HEK293T (cell line): ENCODE data around the gene POU6F2.

ENCODE experiments used
- ELF4 ChIP-seq: fragments of 450-650 bp; IDR thresholded peaks from 2 replicates; pipeline ENCODE4 v1.6.1; 2017; ENCODE audit warnings: antibody characterized with exemption
- HDGF ChIP-seq: fragments of 450-650 bp; IDR thresholded peaks from 2 replicates; pipeline ENCODE4 v1.6.1; 2017; ENCODE audit warnings: antibody characterized with exemption, borderline replicate concordance
- SP1 ChIP-seq: fragments of 450-650 bp; IDR thresholded peaks from 2 replicates; pipeline ENCODE4 v1.6.1; 2017
- ZNF384 ChIP-seq: fragments of 450-650 bp; IDR thresholded peaks from 2 replicates; pipeline ENCODE4 v1.6.1; 2016

DNA sequence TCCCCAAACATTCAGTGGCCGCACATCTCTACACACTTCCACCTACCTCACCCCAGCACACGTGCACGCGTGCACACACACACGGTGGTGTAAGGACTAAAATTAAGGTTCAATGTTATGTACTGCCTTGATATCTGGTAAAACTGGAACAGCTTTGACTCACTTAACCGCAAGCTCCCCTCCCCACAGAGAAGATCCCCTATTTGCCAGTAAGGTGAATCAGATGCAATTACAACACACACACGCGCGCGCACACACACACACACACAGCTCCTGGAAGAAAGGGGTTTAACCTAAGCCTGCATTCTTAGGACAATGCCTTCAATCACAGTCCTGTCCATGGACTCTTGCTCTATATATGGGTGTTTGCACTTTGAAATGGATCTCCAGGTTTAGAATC is 43.2 kb upstream of the POU6F2 start:
- no peak for TF ChIP-seq SP1
- TF ChIP-seq ELF4 = no peak
- no peak for TF ChIP-seq ZNF384
- TF ChIP-seq HDGF = no peak
